Measurements from ENCODE around the gene CD58. TPM values are rescaled to one million over a fixed set of nuclear protein-coding genes. Genes with fewer than 3 reads are reported as not detected.
A peak's percentile ranks its signal among the peaks of the same experiment; 100 is the strongest.

Gene CD58
- polyA plus RNA-seq, 3 donors, result 81.0 to 168 (median 128) TPM

DNA sequence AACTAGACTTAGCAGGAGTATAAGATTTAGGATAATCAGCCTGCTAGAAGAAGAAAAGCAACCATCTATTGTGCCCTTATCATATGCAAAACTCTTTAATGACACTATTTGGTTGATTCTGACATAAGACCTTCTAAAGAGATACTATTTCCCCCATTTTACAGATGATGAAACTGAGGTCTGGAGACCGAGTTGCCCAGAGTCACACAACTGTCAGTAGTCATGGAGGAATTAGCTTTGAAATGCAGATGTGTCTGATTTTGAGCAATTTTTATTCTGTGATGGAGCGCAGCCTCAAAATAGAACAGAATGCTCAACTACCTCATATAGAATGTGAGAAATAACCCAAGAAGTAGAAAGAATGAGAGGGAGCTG is 69.0 kb downstream of the CD58 start:
- H3K4me2 ChIP-seq (replicated peaks; ENCODE audit: extremely low read depth, low read length, poor library complexity, severe bottlenecking), result no peak overlapping the region
- H4K20me1 ChIP-seq (ENCODE audit: insufficient read depth, low read length), result no peaks in the 10 kb centered on the region
- intact Hi-C loops (cut with micrococcal nuclease), result loop anchor here in 1 of 2 donors (5.0 kb wide), 1 partner anchor 70 kb away; the partner anchor contains the start of gene CD58
- H3K27me3 ChIP-seq (ENCODE audit: control insufficient read depth in 2 of 2, insufficient read depth in 2 of 2, low read length in 2 of 2), result no peaks in the 10 kb centered on the region
- WGBS (ENCODE audit: insufficient coverage), result no CpG with 5 or more reads among the region's 2 CpGs
- H3K79me2 ChIP-seq (ENCODE audit: insufficient read depth, low read length), result peaks cover 5% of the 10 kb centered on the region
- H3K9ac ChIP-seq (ENCODE audit: insufficient read depth, low read length, poor library complexity, severe bottlenecking), result no peak overlapping the region
- peaks cover 65 to 72% of the 10 kb centered on the region in 2 donors for H3K4me1 ChIP-seq (ENCODE audit: control insufficient read depth in 1 of 2, insufficient read depth in 2 of 2, low read length in 2 of 2)
- Mint-ChIP-seq H3K4me3 (no peak overlapping the region), H3K27ac (peak overlapping the region in 3 of 7 donors; percentile 41 to 100 (median 99)), H3K36me3 (peaks cover 17 to 22% of the 10 kb centered on the region in 2 donors), H3K27me3 (ENCODE audit: low read depth in 3 of 3) (peaks cover 0 to 4% (median 1%) of the 10 kb centered on the region in 3 donors), H3K9me3 (no peaks in the 10 kb centered on the region), H3K4me1 (peaks cover 70% of the 10 kb centered on the region)
- TF ChIP-seq, protein P1, sequence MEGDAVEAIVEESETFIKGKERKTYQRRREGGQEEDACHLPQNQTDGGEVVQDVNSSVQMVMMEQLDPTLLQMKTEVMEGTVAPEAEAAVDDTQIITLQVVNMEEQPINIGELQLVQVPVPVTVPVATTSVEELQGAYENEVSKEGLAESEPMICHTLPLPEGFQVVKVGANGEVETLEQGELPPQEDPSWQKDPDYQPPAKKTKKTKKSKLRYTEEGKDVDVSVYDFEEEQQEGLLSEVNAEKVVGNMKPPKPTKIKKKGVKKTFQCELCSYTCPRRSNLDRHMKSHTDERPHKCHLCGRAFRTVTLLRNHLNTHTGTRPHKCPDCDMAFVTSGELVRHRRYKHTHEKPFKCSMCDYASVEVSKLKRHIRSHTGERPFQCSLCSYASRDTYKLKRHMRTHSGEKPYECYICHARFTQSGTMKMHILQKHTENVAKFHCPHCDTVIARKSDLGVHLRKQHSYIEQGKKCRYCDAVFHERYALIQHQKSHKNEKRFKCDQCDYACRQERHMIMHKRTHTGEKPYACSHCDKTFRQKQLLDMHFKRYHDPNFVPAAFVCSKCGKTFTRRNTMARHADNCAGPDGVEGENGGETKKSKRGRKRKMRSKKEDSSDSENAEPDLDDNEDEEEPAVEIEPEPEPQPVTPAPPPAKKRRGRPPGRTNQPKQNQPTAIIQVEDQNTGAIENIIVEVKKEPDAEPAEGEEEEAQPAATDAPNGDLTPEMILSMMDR (IDR thresholded peaks at IDR 0.05), result no peak
- DNase-seq, result no peak
- H3K27ac ChIP-seq (ENCODE audit: low read depth in 1 of 2, low read length in 2 of 2), result peak overlapping the region in 1 of 2 donors; percentile 100
- H3K36me3 ChIP-seq (replicated peaks in 1 of 2; ENCODE audit: control insufficient read depth in 1 of 2, insufficient read depth in 2 of 2, low read length in 2 of 2), result no peaks in the 10 kb centered on the region
- H2AFZ ChIP-seq (ENCODE audit: insufficient read depth, low read depth, low read length, poor library complexity, severe bottlenecking), result no peak overlapping the region
- H3K4me3 ChIP-seq (replicated peaks in 1 of 3; ENCODE audit: low read depth in 2 of 3, low read length in 3 of 3), result no peak overlapping the region
- no peaks in the 10 kb centered on the region for H3K9me3 ChIP-seq (replicated peaks in 1 of 2; ENCODE audit: control insufficient read depth in 1 of 2, insufficient read depth in 1 of 2, low read length in 2 of 2)

DNA sequence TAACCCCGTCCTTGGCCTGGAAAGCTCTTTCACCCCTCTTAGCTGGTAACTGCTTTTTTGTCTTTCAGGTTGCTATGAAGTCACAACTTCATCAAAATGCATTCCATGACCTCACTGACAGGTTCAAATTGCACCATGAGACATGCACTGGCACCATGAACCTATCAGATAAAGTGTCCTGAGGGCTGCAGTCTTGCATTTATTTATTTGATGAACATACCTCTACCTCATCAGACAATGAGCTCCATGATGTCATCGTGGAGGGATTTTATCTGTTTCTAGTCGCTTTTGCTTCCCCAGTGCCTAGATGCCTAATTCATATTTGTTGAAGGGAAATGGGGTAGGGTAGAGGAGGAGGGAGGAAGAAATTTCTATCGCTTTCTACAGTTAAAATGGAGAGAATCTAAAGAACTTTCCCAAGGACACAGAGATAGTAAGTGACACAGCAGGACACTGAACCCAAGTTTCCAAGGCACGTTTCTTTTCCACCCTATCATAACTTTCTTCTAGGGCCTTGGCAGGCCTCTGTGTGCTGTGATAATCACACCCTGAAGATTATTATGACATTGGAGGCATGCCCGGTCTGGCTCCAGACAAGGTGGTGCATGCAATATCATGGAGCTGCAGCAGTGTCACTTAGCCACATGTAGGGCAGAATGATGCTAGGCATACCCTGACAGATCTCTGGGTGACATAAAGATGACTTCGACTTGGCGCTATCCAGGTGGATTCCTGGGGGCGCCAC is 69.5 kb downstream of the CD58 start:
- H2AFZ ChIP-seq (ENCODE audit: insufficient read depth, low read depth, low read length, poor library complexity, severe bottlenecking), result no peak overlapping the region
- Mint-ChIP-seq H3K27ac (peak overlapping the region in 3 of 7 donors; percentile 21 to 74 (median 42)), H3K36me3 (peaks cover 17 to 24% of the 10 kb centered on the region in 2 donors), H3K9me3 (peaks cover 0 to 3% (median 0%) of the 10 kb centered on the region in 7 donors), H3K4me3 (no peak overlapping the region), H3K4me1 (peaks cover 70% of the 10 kb centered on the region), H3K27me3 (ENCODE audit: low read depth in 3 of 3) (peaks cover 0 to 2% (median 1%) of the 10 kb centered on the region in 3 donors)
- peaks cover under 1% of the 10 kb centered on the region for H3K79me2 ChIP-seq (ENCODE audit: insufficient read depth, low read length)
- H3K9me3 ChIP-seq (replicated peaks in 1 of 2; ENCODE audit: control insufficient read depth in 1 of 2, insufficient read depth in 1 of 2, low read length in 2 of 2), result no peaks in the 10 kb centered on the region
- H3K4me2 ChIP-seq (replicated peaks; ENCODE audit: extremely low read depth, low read length, poor library complexity, severe bottlenecking), result no peak overlapping the region
- H3K27me3 ChIP-seq (ENCODE audit: control insufficient read depth in 2 of 2, insufficient read depth in 2 of 2, low read length in 2 of 2), result no peaks in the 10 kb centered on the region
- no peak overlapping the region for H3K9ac ChIP-seq (ENCODE audit: insufficient read depth, low read length, poor library complexity, severe bottlenecking)
- TF ChIP-seq, protein P1 (IDR thresholded peaks at IDR 0.05), result no peak
- intact Hi-C loops (cut with micrococcal nuclease), result loop anchor here in 1 of 2 donors (5.0 kb wide), 1 partner anchor 71 kb away; the partner anchor contains the start of gene CD58
- no peaks in the 10 kb centered on the region for H4K20me1 ChIP-seq (ENCODE audit: insufficient read depth, low read length)
- peaks cover 65 to 72% of the 10 kb centered on the region in 2 donors for H3K4me1 ChIP-seq (ENCODE audit: control insufficient read depth in 1 of 2, insufficient read depth in 2 of 2, low read length in 2 of 2)
- H3K4me3 ChIP-seq (replicated peaks in 1 of 3; ENCODE audit: low read depth in 2 of 3, low read length in 3 of 3), result no peak overlapping the region
- no peaks in the 10 kb centered on the region for H3K36me3 ChIP-seq (replicated peaks in 1 of 2; ENCODE audit: control insufficient read depth in 1 of 2, insufficient read depth in 2 of 2, low read length in 2 of 2)
- H3K27ac ChIP-seq (ENCODE audit: low read depth in 1 of 2, low read length in 2 of 2), result no peak overlapping the region
- 97% methylated on average over 4 of the region's 9 CpGs for WGBS (ENCODE audit: insufficient coverage)
- DNase-seq, result no peak

Data from CD14-positive monocyte (primary cell).